K562 (cell line): ENCODE data around the gene ATXN1. TPM values are rescaled to one million over a fixed set of nuclear protein-coding genes. Genes with fewer than 3 reads are reported as not detected.

ENCODE experiments used
- ATAC-seq: fragments of 200-7000 bp; cut with Tn5 transposase; 3 replicates; pipeline ENCODE4 v1.9.1; 2020; ENCODE audit warnings: moderate library complexity
- BruUV-seq: library from RNA; stranded (reverse); fragments of 400-500 nt; replicated peaks from 2 replicates; lab custom pipeline; 2021; lab: Mats Ljungman, UMichigan
- CTCF ChIA-PET: fragments of 300-600 bp; formaldehyde crosslinking; extraction: SDS; loops from one replicate; lab custom pipeline; 2021; ENCODE audit warnings: low intra/inter-chr PET ratio; lab: Yijun Ruan, JAX
- POLR2A ChIA-PET: fragments of 300-600, 350-650 bp; sonication (Branson Sonifier 250); formaldehyde crosslinking; extraction: SDS; loops from one replicate; lab custom pipeline; 2021; ENCODE audit warnings: antibody characterized with exemption, inconsistent platforms; lab: Yijun Ruan, JAX
- DNase-seq, 4 experiments: peaks; one replicate each; pipeline versions ENCODE4 v3.0.0 to v3.0.0-alpha.2; 2011 to 2018; ENCODE audit warnings: low spot score in 3 of 4, mixed read lengths in 3 of 4; ENCODE audit errors: extremely low read depth in 1 of 4
- FAIRE-seq: peaks from 2 replicates; lab custom pipeline; 2011; peaks lifted over from hg19 to GRCh38; lab: Jason Lieb, UNC
- H2AFZ ChIP-seq: 2 replicates; pipeline ENCODE4 v1.6.0; 2011; ENCODE audit warnings: low read depth, low read length, control low read depth, inconsistent platforms
- H3K27ac ChIP-seq: fragments of 200-600 bp; 3 replicates; pipeline ENCODE4 v1.8.0; 2011; ENCODE audit warnings: low read depth, mild to moderate bottlenecking, control low read depth, inconsistent platforms, low read length, moderate library complexity, mixed read lengths; ENCODE audit errors: extremely low read depth
- H3K27me3 ChIP-seq, 2 experiments: fragments of 300-600 bp in 1 of 2; 2 replicates in 1 of 2; 3 replicates in 1 of 2; pipeline versions ENCODE4 v1.6.0 to v1.8.0; 2011; ENCODE audit warnings: inconsistent platforms in 2 of 2, low read length in 2 of 2, mild to moderate bottlenecking in 1 of 2, mixed read lengths in 1 of 2, moderate library complexity in 1 of 2; ENCODE audit not compliant: control insufficient read depth in 2 of 2, insufficient read depth in 2 of 2
- H3K36me3 ChIP-seq: fragments of 300-600 bp; 3 replicates; pipeline ENCODE4 v1.8.0; 2011; ENCODE audit warnings: mild to moderate bottlenecking, low read length, inconsistent platforms; ENCODE audit not compliant: control insufficient read depth, insufficient read depth
- H3K4me1 ChIP-seq, 2 experiments: fragments of 200-600 bp in 1 of 2; replicated peaks in 1 of 2; 2 replicates in 1 of 2; 3 replicates in 1 of 2; pipeline versions ENCODE4 v1.5.1 to v1.8.0; 2011; ENCODE audit warnings: inconsistent platforms in 2 of 2, low read length in 2 of 2, mild to moderate bottlenecking in 1 of 2, mixed read lengths in 1 of 2, moderate library complexity in 1 of 2; ENCODE audit not compliant: control insufficient read depth in 2 of 2, insufficient read depth in 2 of 2
- H3K4me2 ChIP-seq: 2 replicates; pipeline ENCODE4 v1.6.1; 2011; ENCODE audit warnings: low read length, control low read depth, inconsistent platforms, mixed read lengths; ENCODE audit not compliant: insufficient read depth
- H3K4me3 ChIP-seq: fragments of 200-600 bp; sonication (generic), shearing (Covaris generic); 2 replicates; pipeline ENCODE4 v1.5.1; 2016; ENCODE audit warnings: control low read depth, inconsistent platforms
- H3K79me2 ChIP-seq: fragments of 200-600 bp; 3 replicates; pipeline ENCODE4 v1.8.0; 2011; ENCODE audit warnings: low read length, inconsistent platforms; ENCODE audit not compliant: control insufficient read depth, insufficient read depth
- H3K9ac ChIP-seq, 2 experiments: 2 replicates each; pipeline versions ENCODE4 v1.6.0 to v1.6.1; 2011; ENCODE audit warnings: low read depth in 2 of 2, low read length in 2 of 2, control low read depth in 1 of 2, inconsistent platforms in 1 of 2, mild to moderate bottlenecking in 1 of 2, mixed read lengths in 1 of 2; ENCODE audit not compliant: insufficient read depth in 1 of 2
- H3K9me1 ChIP-seq: one replicate; pipeline ENCODE4 v1.6.0; 2011; ENCODE audit warnings: inconsistent platforms, mild to moderate bottlenecking, low read length, moderate library complexity; ENCODE audit not compliant: control insufficient read depth, insufficient read depth
- H3K9me3 ChIP-seq: replicated peaks from 2 replicates; pipeline ENCODE4 v1.5.1; 2011; ENCODE audit warnings: low read depth, low read length, inconsistent platforms; ENCODE audit not compliant: control insufficient read depth, insufficient read depth
- H4K20me1 ChIP-seq: replicated peaks from 2 replicates; pipeline ENCODE4 v1.6.1; 2011; ENCODE audit warnings: low read length, inconsistent platforms, mixed read lengths; ENCODE audit not compliant: control insufficient read depth, insufficient read depth
- CBFA2T3 ChIP-seq: fragments of 450-650 bp; IDR thresholded peaks from 2 replicates; pipeline ENCODE4 v1.6.1; 2017
- CBX2 ChIP-seq: fragments of 200-600 bp; sonication (generic); IDR thresholded peaks from one replicate; pipeline ENCODE4 v1.6.1; 2012; ENCODE audit warnings: mild to moderate bottlenecking, low read length, inconsistent platforms; ENCODE audit not compliant: insufficient read depth, poor library complexity, severe bottlenecking
- CHD7 ChIP-seq: fragments of 200-600 bp; sonication (generic); IDR thresholded peaks from one replicate; pipeline ENCODE4 v1.6.1; 2012; ENCODE audit warnings: mild to moderate bottlenecking, low read depth, low read length, inconsistent platforms
- FUS ChIP-seq: fragments of 200-400 bp; formaldehyde crosslinking; optimal IDR thresholded peaks from 2 replicates; pipeline ENCODE3; 2017; ENCODE audit warnings: low read depth, low read length
- MAFG ChIP-seq: fragments of 450-650 bp; conservative IDR thresholded peaks from 2 replicates; pipeline ENCODE4 v1.6.1; 2016; ENCODE audit warnings: missing genetic modification characterization, missing compliant biosample characterization
- MCM2 ChIP-seq: fragments of 450-650 bp; IDR thresholded peaks from 2 replicates; pipeline ENCODE4 v1.6.1; 2017; ENCODE audit warnings: low read depth, mild to moderate bottlenecking
- MTA1 ChIP-seq: fragments of 450-650 bp; IDR thresholded peaks from 2 replicates; pipeline ENCODE4 v1.6.1; 2017; ENCODE audit warnings: borderline replicate concordance
- POLR2H ChIP-seq: IDR thresholded peaks from 2 replicates; pipeline ENCODE4 v1.6.1; 2016; ENCODE audit warnings: missing genetic modification characterization, low read depth, mild to moderate bottlenecking, control low read depth, missing compliant biosample characterization, moderate library complexity
- TGIF2 ChIP-seq: sonication (generic); formaldehyde crosslinking; IDR thresholded peaks from 2 replicates; pipeline ENCODE4 v1.8.1; 2022; ENCODE audit warnings: mild to moderate bottlenecking, missing genetic modification reagents, moderate library complexity
- ZFX ChIP-seq: sonication (generic); formaldehyde crosslinking; IDR thresholded peaks from 2 replicates; pipeline ENCODE4 v1.8.0; 2022; ENCODE audit warnings: mild to moderate bottlenecking, missing genetic modification reagents, moderate library complexity
- ZNF134 ChIP-seq: fragments of 250-450 bp; sonication (Bioruptor Pico); conservative IDR thresholded peaks from 2 replicates; pipeline ENCODE4 v1.4.0; 2020
- ZNF395 ChIP-seq: fragments of 200-800 bp; sonication (Bioruptor generic); IDR thresholded peaks from 2 replicates; pipeline ENCODE4 v1.6.1; 2017; ENCODE audit warnings: missing genetic modification characterization, missing compliant biosample characterization
- WGBS: fragments of 100-300 bp; shearing (Covaris generic); methylation state at CpG from one replicate; pipeline ENCODE4 v1.1.6; 2016; ENCODE audit warnings: low coverage, mixed read lengths; ENCODE audit not compliant: insufficient coverage; ENCODE audit errors: missing lambda C conversion rate; 5-methylcytosine and 5-hydroxymethylcytosine counted together
- in situ Hi-C: fragments of 300-500 bp; cut with MboI; formaldehyde crosslinking; loops from 4 replicates; pipeline ENCODE4 v1.15.0; 2018; ENCODE audit warnings: inconsistent platforms, mixed read lengths
- intact Hi-C: fragments of 100-400 bp; cut with micrococcal nuclease; formaldehyde crosslinking; loops from 2 replicates; pipeline ENCODE4 v1.14.2; 2022
- polyA plus RNA-seq, 8 experiments: library from polyadenylated mRNA; depleted of rRNA in 4 of 8; stranded (reverse) in 5 of 8; unstranded in 3 of 8; fragments of >200 nt; fragmentation: Nextera tagmentation in 2 of 8; fragmentation: Illumina TruSeq in 1 of 8; extraction: Ambion mirVana in 2 of 8; extraction: Trizol in 1 of 8; gene quantifications; 2 replicates each; pipeline versions ENCODE4 v1.2.1 to v1.2.3, GENCODE V29; 2011 to 2014; ENCODE audit warnings: inconsistent platforms in 1 of 8, missing spikeins in 1 of 8
- total RNA-seq, 7 experiments: library from RNA; depleted of rRNA in 6 of 7; stranded (reverse); fragments of >200 nt in 6 of 7; fragmentation: Illumina TruSeq in 2 of 7; extraction: Trizol in 2 of 7; gene quantifications; 2 replicates each; pipeline versions ENCODE4 v1.2.1 to v1.2.3, GENCODE V29; 2011 to 2021; ENCODE audit warnings: low replicate concordance in 1 of 7

The ATXN1 gene
- total and polyA plus RNA-seq, 9 of the 15 experiments (the other 6 are each of a cell fraction or from before 2014, with no cell fraction given), result under 0.01 to 1.2 (median 0.58) TPM

- in situ Hi-C loops, result no loop called here
- WGBS, result 2% methylated on average over 2 of the region's 2 CpGs
- FAIRE-seq, result no peak
- Histone ChIP-seq H3K4me1 (no peaks in the 10 kb centered on the region), H3K27me3 (peaks cover 18 to 33% of the 10 kb centered on the region in 2 experiments), H2AFZ (no peak overlapping the region), H3K27ac (no peak overlapping the region), H3K9me3 (no peaks in the 10 kb centered on the region), H3K79me2 (no peaks in the 10 kb centered on the region), H3K4me3 (no peak overlapping the region), H3K9me1 (no peaks in the 10 kb centered on the region), H3K4me2 (no peak overlapping the region), H3K9ac (no peak overlapping the region), H3K36me3 (no peaks in the 10 kb centered on the region), H4K20me1 (no peaks in the 10 kb centered on the region)
- POLR2A ChIA-PET, result no interaction called here
- BruUV-seq, result no TSS peak
- intact Hi-C loops, result no loop called here
- no peak for ATAC-seq
- CTCF ChIA-PET, result no interaction called here
- DNase-seq, result no peak
- TF ChIP-seq CBX2 (no peak), ZNF395 (CRISPR knock-in tag) (no peak), MAFG (tag) (no peak), ZFX (no peak), MTA1 (no peak), ZNF134 (CRISPR knock-in tag) (no peak), MCM2 (no peak), CHD7 (no peak), FUS (no peak), TGIF2 (CRISPR knock-in tag) (no peak), CBFA2T3 (no peak), POLR2H (tag) (no peak)
Measured at GRCh38 chr6:16548121-16548520, 213.1 kb downstream of the ATXN1 start.
